Occipital lobe (tissue), 2 donors: ENCODE measurements around the gene BRSK2. TPM values are rescaled to one million over a fixed set of nuclear protein-coding genes. Genes with fewer than 3 reads are reported as not detected.
"Not testable (repeated sequence)": the region's sequence is repeated elsewhere in the genome, so short reads cannot be mapped to it uniquely, and the experiment has no call there.

Source experiments
- DNase-seq: peaks from one replicate; lab custom pipeline; 2025; lab: John Stamatoyannopoulos, UW
- total RNA-seq: library from RNA; depleted of rRNA; stranded (reverse); fragments of >200 nt; gene quantifications from one replicate; pipeline ENCODE4 v1.2.3, GENCODE V29; 2014

Gene BRSK2
- total RNA-seq, 1 donor from 2014 or later = 32.8 TPM

- no peak for DNase-seq
Measured at GRCh38 chr11:1408346-1408745, 18.6 kb downstream of the BRSK2 start.

GRCh38 chr11:1409108-1409851 lies 19.5 kb downstream of the BRSK2 start:
- no peak for DNase-seq

GRCh38 chr11:1409852-1410125 lies 20.1 kb downstream of the BRSK2 start:
- DNase-seq = not testable (repeated sequence)

GRCh38 chr11:1410366-1411291 lies 20.9 kb downstream of the BRSK2 start:
- DNase-seq = peak; percentile 58

GRCh38 chr11:1411301-1411700 lies 21.6 kb downstream of the BRSK2 start:
- DNase-seq = no peak

- not testable (repeated sequence) for DNase-seq
Measured at GRCh38 chr11:1411739-1412138, 22.0 kb downstream of the BRSK2 start.

- no peak for DNase-seq
Measured at GRCh38 chr11:1412377-1413095, 22.8 kb downstream of the BRSK2 start.

- DNase-seq = no peak
Measured at GRCh38 chr11:1414650-1415049, 24.9 kb downstream of the BRSK2 start.

- no peak for DNase-seq
Measured at GRCh38 chr11:1415631-1416030, 25.9 kb downstream of the BRSK2 start.

GRCh38 chr11:1418192-1418795 lies 28.6 kb downstream of the BRSK2 start:
- not testable (repeated sequence) for DNase-seq

GRCh38 chr11:1419811-1420210 lies 30.1 kb downstream of the BRSK2 start:
- DNase-seq = peak; percentile 56

- peak; percentile 38 for DNase-seq
Measured at GRCh38 chr11:1421291-1421690, 31.6 kb downstream of the BRSK2 start.

- no peak for DNase-seq
Measured at GRCh38 chr11:1422481-1422880, 32.7 kb downstream of the BRSK2 start.

GRCh38 chr11:1422981-1423380 lies 33.2 kb downstream of the BRSK2 start:
- DNase-seq = no peak

GRCh38 chr11:1423406-1423805 lies 33.7 kb downstream of the BRSK2 start:
- not testable (repeated sequence) for DNase-seq

GRCh38 chr11:1425006-1425405 lies 35.3 kb downstream of the BRSK2 start:
- DNase-seq = no peak

GRCh38 chr11:1425439-1425838 lies 35.7 kb downstream of the BRSK2 start:
- no peak for DNase-seq

GRCh38 chr11:1428762-1429316 lies 39.1 kb downstream of the BRSK2 start:
- DNase-seq = no peak

- DNase-seq = no peak
Measured at GRCh38 chr11:1433568-1433967, 43.8 kb downstream of the BRSK2 start.

GRCh38 chr11:1433977-1434640 lies 44.4 kb downstream of the BRSK2 start:
- DNase-seq = no peak

GRCh38 chr11:1435479-1435819 lies 45.7 kb downstream of the BRSK2 start:
- DNase-seq = not testable (repeated sequence)
